Heart right ventricle (tissue), 16 donors: ENCODE data around the gene TNFRSF25. TPM values are rescaled to one million over a fixed set of nuclear protein-coding genes. Genes with fewer than 3 reads are reported as not detected.
A peak's percentile ranks its signal among the peaks of the same experiment; 100 is the strongest.
"Not testable (repeated sequence)": the region's sequence is repeated elsewhere in the genome, so short reads cannot be mapped to it uniquely, and the experiment has no call there.

ENCODE experiments used
- ATAC-seq, 8 donors: fragments of 200-7000 bp; cut with Tn5 transposase; one replicate each; pipeline ENCODE4 v1.9.1; 2020; ENCODE audit warnings: mild to moderate bottlenecking in 8 of 8, moderate library complexity in 8 of 8, moderate number of reproducible peaks in 1 of 8
- DNase-seq, 2 donors: peaks; one replicate each; pipeline ENCODE4 v3.0.0-alpha.2; 2020
- H3K27ac ChIP-seq, 10 donors: fragments of 200-600 bp; sonication (generic) in 2 of 10; one replicate each; pipeline versions ENCODE4 v1.5.0 to v1.8.0; 2020 to 2022; ENCODE audit warnings: mild to moderate bottlenecking in 3 of 10
- H3K27me3 ChIP-seq, 7 donors: fragments of 200-600 bp; one replicate each; pipeline ENCODE4 v1.8.0; 2021 to 2022; ENCODE audit warnings: mild to moderate bottlenecking in 2 of 7
- H3K36me3 ChIP-seq, 9 donors: fragments of 200-600 bp; sonication (generic) in 1 of 9; one replicate each; pipeline versions ENCODE4 v1.5.0 to v1.8.0; 2020 to 2022; ENCODE audit warnings: mild to moderate bottlenecking in 2 of 9
- H3K4me1 ChIP-seq, 9 donors: fragments of 200-600 bp; sonication (generic) in 1 of 9; one replicate each; pipeline versions ENCODE4 v1.5.0 to v1.8.0; 2020 to 2022; ENCODE audit warnings: mild to moderate bottlenecking in 4 of 9
- H3K4me3 ChIP-seq, 10 donors: fragments of 200-600 bp; sonication (generic) in 2 of 10; one replicate each; pipeline versions ENCODE4 v1.5.0 to v1.8.0; 2020 to 2022; ENCODE audit warnings: mild to moderate bottlenecking in 7 of 10, moderate library complexity in 2 of 10
- H3K9me3 ChIP-seq, 11 donors: fragments of 200-600 bp in 10 of 11; sonication (generic) in 2 of 11; one replicate each; pipeline versions ENCODE4 v1.5.0 to v1.8.0; 2013 to 2022; ENCODE audit warnings: mild to moderate bottlenecking in 2 of 11, control low read depth in 1 of 11, moderate library complexity in 1 of 11
- CTCF ChIP-seq, 9 donors: fragments of 200-600 bp; sonication (generic) in 2 of 9; IDR thresholded peaks; one replicate each; pipeline versions ENCODE4 v1.5.0 to v1.8.0; 2021 to 2022; ENCODE audit warnings: antibody characterized with exemption in 9 of 9, mild to moderate bottlenecking in 5 of 9, moderate library complexity in 1 of 9
- WGBS, 2 donors: extraction: QIAGEN DNeasy Blood & Tissue Kit; methylation state at CpG; one replicate each; pipeline ENCODE4 v1.1.7; 2013; ENCODE audit warnings: inconsistent platforms in 1 of 2; 5-methylcytosine and 5-hydroxymethylcytosine counted together
- intact Hi-C, 10 donors: fragments of 100-400 bp; cut with DNase I; formaldehyde crosslinking; loops; one replicate each; pipeline versions ENCODE4 v1.11.1 to v1.14.2; 2022
- polyA plus RNA-seq, 2 donors: library from polyadenylated mRNA; stranded (reverse); fragments of 200-250 nt; gene quantifications; one replicate each; pipeline ENCODE4 v1.2.3, GENCODE V29; 2013
- total RNA-seq, 10 donors: library from RNA; stranded (reverse); fragmentation: NEBNext Ultra II Directional in 3 of 10; extraction: Animal tissue kit (Norgen Biotek cat#: 25700) in 3 of 10; gene quantifications; one replicate each; pipeline versions ENCODE4 v1.2.1 to v1.2.4, GENCODE V29; 2021 to 2023
- donor health status: Arrhythmogenic right ventricular cardiomyopathy.
- donor health status: ischemic (EF 13 %, LVEDD 7.1; RV severe dilation, severe dysfunction).
- donor health status: healthy with polysubstance abuse.
- donor health status: DM: no; HTN: yes; CAD: no.
- donor health status: DM: no; HTN: no; CAD: no.
- donor health status: ischemic (EF 25% LVEDD 6.9; RV normal size, moderate dysfunction).
- donor health status: ischemic (EF 25% LVEDD 5.7; RV mildly dilated, moderate dysfunction).
- donor health status: healthy.
- donor health status: DM: yes; HTN: yes; CAD: no.
- donor health status: Ischemic cardiomyopathy.
- donor health status: ischemic (EF 35%, LVEDD 5.7; RV mildly dilated, moderate dysfunction).
- donor health status: nonischemic (EF 11% LVEDD 7.7; RV severe dilation, severe dysfunction).
- donor health status: DM: yes; HTN: yes; CAD: no.
- donor health status: PGD.
- donor health status: ischemic (EF 29% LVEDD 5.4; RV normal size, mild dysfunction).
- donor health status: nonischemic (EF 23%, LVEDD 6.1; RV moderate dilation, normal function).

TNFRSF25 gene
- total and polyA plus RNA-seq, 12 donors, result 4.0 to 43.1 (median 7.3) TPM

- Histone ChIP-seq H3K4me1 (peaks cover 0 to 30% (median 14%) of the 10 kb centered on the region in 9 donors), H3K27ac (peak overlapping the region in 3 of 10 donors; percentile 26 to 59 (median 51)), H3K27me3 (peaks cover 0 to 61% (median 42%) of the 10 kb centered on the region in 7 donors), H3K9me3 (no peaks in the 10 kb centered on the region), H3K4me3 (peak overlapping the region in 9 of 10 donors; percentile 12 to 45 (median 34)), H3K36me3 (peaks cover 0 to 38% (median 0%) of the 10 kb centered on the region in 9 donors)
- intact Hi-C loops, result no loop called here
- no peak for DNase-seq
- ATAC-seq, result peak in 5 of 8 donors; percentile 16 to 39 (median 31)
- 17 to 20% methylated on average over 39 of the region's 39 CpGs for WGBS, 2 donors
- no peak for TF ChIP-seq CTCF (IDR thresholded peaks at IDR 0.05)
These were observed 5.5 kb downstream of the TNFRSF25 start for GRCh38 chr1:6460301-6461050.

- Histone ChIP-seq H3K27me3 (peaks cover 5 to 66% (median 49%) of the 10 kb centered on the region in 7 donors), H3K36me3 (peaks cover 0 to 32% (median 0%) of the 10 kb centered on the region in 9 donors), H3K27ac (peak overlapping the region in 1 of 10 donors; percentile 59), H3K4me3 (peak overlapping the region in 9 of 10 donors; percentile 12 to 45 (median 34)), H3K4me1 (peaks cover 0 to 30% (median 14%) of the 10 kb centered on the region in 9 donors), H3K9me3 (no peaks in the 10 kb centered on the region)
- peak in 1 of 8 donors; percentile 17 for ATAC-seq
- intact Hi-C loops, result no loop called here
- no peak for DNase-seq
- 15 to 17% methylated on average over 18 of the region's 18 CpGs for WGBS, 2 donors
- no peak for TF ChIP-seq CTCF (IDR thresholded peaks at IDR 0.05)
These were observed 6.1 kb downstream of the TNFRSF25 start for GRCh38 chr1:6459850-6460265.

- H3K4me3 ChIP-seq, result no peak overlapping the region
- H3K27ac ChIP-seq, result no peak overlapping the region
- ATAC-seq, result no peak
- H3K27me3 ChIP-seq, result peaks cover 22 to 92% (median 73%) of the 10 kb centered on the region in 7 donors
- H3K36me3 ChIP-seq, result peaks cover 0 to 10% (median 0%) of the 10 kb centered on the region in 9 donors
- DNase-seq, result no peak
- intact Hi-C loops, result no loop called here
- 74 to 82% methylated on average over 11 of the region's 11 CpGs for WGBS, 2 donors
- TF ChIP-seq CTCF (IDR thresholded peaks at IDR 0.05), result no peak
- peaks cover 3 to 31% (median 14%) of the 10 kb centered on the region in 9 donors for H3K4me1 ChIP-seq
- no peaks in the 10 kb centered on the region for H3K9me3 ChIP-seq
These were observed 9.0 kb downstream of the TNFRSF25 start for GRCh38 chr1:6456800-6457466.

- H3K27ac ChIP-seq, H3K9me3 ChIP-seq, intact Hi-C loops, H3K4me3 ChIP-seq, ATAC-seq, DNase-seq, H3K36me3 ChIP-seq: not testable (repeated sequence)
- Histone ChIP-seq H3K4me1 (peaks cover 3 to 23% (median 11%) of the 10 kb centered on the region in 9 donors), H3K27me3 (peaks cover 22 to 95% (median 79%) of the 10 kb centered on the region in 7 donors)
- 28 to 34% methylated on average over 58 of the region's 58 CpGs for WGBS, 2 donors
These were observed 10.0 kb downstream of the TNFRSF25 start for GRCh38 chr1:6455752-6456520.
